Epidermal melanocyte (primary cell): Measurements from ENCODE around the gene SLC17A9.

Source experiments
- DNase-seq: peaks from one replicate; pipeline ENCODE4 v3.0.0; 2011; ENCODE audit warnings: low spot score; ENCODE audit not compliant: insufficient read length

Gene SLC17A9

DNA sequence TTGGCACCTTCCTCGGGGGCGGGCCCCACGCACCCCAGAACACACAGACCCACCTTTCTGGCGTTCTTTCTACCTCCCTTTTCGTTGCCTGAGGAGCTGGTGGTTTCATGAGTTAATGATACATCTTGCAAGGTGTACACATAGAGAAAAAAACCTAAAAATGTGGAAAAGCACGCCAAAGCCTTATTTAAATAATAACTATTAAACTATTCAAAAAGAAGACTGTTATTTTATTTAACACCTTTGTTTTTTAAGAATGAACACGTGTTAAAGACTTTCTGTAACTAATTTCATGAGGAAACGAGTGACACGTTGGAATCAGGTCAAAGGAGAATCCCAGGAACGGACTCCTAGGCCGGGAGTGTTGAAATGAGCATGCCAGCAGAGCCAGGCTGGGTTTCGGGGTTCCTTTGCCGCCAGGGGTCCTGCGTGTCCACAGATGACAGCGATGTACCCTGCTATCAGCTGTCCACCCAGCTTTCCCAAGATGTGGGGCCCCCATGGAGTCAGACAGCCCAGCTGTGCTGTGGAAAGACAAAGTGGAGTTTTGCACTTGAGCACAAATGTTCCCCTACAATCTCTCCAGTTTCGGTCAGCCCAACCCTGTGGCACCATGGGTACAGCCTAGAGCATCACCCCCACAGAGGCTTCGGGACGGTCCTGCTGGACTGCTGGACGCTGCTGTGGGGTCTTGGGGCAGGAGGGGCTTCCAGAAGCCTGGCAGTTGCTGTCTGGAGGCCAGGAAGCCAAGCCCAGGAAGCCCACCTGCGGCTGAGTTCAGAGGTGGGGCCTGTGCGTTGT is 16.1 kb downstream of the SLC17A9 start:
- DNase-seq, result no peak

DNA sequence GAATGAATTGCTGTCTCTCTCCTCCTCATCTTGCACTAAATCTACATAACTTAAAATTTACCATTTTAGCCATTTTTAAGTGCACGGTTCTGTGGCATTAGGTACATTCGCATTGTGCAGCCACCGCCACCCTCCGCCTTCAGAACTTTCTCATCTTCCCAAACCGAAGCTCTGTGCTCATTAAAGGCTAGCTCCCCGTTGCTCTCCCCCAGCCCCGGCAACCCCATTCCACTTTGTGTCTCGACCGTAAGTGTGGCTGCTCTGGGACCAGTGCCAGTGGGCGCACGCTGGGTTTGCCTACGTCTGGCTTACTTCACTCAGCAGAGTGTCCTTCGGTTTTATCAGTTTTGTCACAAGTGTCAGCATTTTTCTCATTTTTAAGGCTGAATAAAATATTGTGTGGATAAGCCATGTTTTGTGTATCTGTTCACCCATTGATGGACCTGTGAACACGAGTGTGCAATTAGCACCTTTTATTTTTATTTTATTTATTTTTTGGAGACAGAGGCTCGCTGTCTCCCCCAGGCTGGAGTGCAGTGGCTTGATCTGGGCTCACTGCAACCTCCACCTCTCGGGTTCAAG is 16.8 kb downstream of the SLC17A9 start:
- DNase-seq, result no peak

GRCh38 chr20:62969939-62970306 is 17.4 kb downstream of the SLC17A9 start:
- DNase-seq, result no peak

DNA sequence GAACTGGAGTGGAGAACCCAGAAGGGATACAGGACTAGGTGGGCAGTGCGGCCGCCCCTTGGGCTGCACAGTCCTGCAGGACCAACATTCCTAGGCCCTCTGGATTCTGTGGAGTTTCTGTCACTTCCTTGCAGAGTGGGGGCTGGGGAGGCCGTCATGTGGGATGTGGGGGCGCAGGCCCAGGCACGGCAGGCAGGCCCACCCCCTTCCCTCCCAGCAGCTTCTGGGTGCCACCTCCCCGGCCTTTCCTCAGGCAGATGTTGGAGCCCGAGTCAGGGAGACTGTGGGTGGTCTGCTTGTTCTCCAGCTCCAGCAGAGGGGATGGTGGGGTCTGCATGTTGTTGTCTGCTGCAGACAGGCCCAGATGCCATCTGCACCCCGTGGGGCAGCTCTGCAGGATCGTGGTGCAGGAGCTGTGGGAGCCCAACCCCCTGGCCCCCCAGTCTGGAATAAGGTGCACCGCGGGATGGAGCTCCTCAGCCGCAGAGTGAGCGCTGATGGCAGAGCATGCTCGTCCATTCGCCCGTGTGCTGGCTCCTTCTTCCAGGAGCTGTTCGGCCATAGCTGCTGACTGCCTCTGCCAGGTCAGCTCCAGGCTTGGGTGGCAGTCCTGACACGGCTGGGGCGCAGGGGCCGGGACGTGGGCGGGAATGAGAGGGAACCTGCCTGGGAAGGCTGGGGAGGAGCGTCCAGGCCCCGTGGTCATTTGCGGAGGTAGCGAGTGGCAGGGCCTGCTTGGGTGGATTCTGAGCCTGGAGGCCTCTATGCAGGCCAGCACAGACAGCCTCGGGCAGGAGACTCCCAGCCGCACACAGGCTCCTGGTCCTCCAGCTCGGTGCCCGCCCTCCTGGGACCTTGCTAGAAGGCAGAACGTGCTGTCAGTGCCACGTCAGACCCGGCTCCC is 18.1 kb downstream of the SLC17A9 start:
- no peak for DNase-seq

- DNase-seq, result no peak
Observed at GRCh38 chr20:62971211-62971949, 18.9 kb downstream of the SLC17A9 start.

DNA sequence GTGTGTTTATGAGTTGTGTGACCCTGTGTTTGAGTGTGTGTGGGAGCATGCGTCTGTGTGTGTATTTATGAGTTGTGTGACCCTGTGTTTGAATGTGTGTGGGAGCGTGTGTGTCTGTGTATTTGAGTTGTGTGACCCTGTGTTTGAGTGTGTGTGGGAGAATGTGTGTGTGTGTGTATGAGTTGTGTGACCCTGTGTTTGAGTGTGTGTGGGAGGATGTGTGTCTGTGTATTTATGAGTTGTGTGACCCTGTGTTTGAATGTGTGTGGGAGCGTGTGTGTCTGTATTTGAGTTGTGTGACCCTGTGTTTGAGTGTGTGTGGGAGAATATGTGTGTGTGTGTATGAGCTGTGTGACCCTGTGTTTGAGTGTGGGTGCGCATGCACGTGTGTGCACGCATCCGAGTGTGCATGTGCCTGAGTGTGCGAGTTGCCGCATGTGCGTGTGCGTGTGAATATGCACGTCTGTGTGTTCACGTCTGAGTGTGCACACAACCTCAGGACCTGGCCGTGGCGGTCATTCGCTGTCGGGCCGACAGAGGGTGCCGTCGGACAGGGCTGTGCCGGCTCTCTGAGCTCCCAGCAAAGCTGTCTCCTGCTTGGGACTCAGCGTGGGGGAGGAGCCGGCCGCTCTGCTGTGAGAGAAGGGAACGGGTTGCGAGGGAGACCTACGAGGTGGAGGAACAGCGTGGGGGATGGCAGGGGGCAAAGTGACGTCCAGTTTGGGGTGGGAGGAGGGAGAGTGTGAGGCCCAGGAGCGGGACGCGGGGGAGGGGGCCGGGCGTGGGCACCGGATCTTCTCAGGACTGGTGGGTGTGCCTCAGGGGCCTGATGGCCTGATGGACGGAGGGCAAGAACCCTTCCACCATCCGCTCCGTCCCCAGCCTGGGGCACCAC is 19.7 kb downstream of the SLC17A9 start:
- peak; percentile 98 for DNase-seq

DNA sequence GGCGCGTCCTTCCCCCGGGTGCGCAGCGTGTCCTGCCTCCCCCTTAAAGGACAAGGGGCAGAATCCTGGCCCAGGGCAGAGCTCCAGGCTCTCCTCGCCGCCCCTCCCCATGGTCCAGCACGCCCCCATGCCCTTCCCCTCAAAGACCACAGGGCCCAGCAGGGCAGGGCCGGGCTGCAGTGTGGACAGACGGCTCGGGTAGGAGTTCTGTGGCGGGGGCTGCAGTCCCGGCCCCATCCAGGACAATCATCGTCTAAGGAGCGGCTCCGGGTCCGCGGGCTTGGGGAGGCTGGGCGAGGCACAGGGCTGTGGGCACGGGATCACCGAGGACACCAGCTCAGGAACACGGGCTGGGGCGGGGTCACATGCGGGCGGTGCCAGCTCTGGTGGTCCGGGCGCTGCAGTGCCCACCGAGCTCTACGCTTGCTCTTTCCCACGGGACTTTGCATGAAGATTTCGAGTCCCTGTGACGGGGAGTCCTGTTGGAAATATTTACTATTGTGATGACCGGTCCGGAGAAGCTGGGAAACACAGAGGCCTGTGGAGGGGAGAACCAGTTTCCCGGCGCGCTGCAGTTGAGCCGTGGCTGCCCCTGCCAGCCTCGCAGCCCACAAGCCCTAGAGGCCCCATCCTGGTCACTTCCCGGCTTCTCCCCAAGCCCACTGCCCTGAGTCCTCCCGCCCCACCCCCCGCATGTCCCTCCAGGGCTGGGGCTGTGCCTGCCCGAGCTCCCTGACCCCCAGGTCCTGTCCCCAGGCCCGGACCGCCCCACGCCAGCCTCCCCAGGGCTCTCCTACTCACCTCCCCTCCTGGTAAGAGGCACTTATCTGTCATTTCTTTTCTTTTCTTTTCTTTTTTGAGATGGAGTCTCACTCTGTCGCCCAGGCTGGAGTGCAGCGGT is 20.6 kb downstream of the SLC17A9 start:
- no peak for DNase-seq

- no peak for DNase-seq
Observed at GRCh38 chr20:62975251-62975760, 22.8 kb downstream of the SLC17A9 start.

- no peak for DNase-seq
Observed at GRCh38 chr20:62975812-62976508, 23.5 kb downstream of the SLC17A9 start.

DNA sequence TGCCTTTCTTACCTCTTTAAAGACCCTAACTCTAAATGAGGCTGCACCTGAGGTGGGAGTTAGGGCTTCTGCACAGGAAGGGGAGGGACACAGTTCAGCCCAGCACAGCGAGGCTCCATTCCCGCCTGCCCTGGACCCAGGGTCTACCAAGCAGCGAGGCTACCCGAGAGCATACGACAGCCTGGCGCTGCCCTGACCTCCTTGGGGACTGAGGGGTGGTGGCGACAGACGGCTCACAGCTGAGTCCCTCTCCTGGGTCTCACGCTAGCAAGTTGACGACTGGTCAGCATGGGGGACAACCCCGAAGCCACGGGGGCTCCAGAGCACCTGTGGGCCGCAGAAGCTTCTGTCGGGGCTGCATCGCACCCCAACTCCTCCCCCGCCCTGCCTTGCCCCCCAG is 24.4 kb downstream of the SLC17A9 start:
- no peak for DNase-seq

DNA sequence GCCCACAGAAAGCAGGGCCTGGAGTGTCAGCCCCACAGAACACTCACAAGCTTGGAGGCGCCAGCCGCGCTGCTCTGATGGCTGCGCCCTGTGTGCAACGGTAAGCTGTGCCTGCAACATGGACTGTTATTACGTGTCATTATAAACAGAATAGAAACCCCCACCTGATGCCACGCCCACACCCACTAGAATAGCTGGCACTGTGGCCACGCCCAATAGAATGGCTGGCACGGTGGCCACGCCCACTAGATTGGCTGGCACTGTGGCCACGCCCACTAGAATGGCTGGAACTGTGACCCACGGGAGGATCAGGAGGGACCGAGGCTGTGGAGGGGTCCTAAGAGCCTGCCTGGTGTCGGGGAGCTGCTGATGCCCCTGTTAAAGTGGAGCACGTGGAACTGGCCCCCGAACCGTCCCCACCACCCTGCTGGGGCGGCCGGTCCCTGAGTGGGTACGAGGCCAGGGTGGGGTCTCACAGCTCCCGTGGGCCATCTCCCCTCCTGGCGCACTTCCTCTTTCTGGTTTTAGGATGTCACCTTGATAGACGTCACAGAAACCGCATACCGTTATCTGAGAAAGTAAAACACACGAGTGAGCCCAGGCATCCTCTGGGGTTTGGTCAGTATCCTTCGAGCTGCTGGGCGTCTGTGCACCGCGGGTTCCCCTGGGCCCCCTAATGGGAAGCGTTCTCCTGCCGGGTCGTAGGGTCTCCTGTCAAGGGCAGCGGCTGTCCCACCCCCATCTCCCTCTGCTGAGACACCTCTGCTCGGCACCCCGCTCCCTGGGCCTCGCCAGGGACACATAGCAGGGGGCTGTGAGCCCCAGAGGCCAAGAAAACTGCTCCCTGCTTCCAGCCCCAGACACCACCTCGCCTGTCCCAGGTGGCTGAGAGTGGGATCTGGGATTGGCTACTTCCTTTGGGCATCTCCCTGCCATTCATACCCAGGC is 25.4 kb downstream of the SLC17A9 start:
- no peak for DNase-seq

DNA sequence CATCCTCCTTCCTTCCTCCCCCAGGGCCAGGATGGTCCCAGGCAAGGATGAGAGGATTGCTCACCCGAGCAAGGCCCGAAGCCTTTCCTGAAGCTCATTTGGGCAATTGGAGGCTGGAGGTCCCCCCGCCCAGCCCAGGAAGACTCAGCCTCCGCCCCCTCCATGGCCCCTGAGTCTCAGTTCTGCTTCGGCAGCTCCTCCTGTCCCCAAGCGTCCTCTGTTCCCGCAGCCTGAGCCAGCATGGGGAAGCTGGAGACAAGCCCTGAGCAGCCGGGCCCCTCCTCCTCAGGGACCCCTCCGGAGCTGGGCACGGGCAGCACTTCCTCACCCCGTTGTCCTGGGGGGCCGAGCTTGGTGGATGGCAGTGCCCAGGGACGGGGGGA is 26.0 kb downstream of the SLC17A9 start:
- no peak for DNase-seq

DNA sequence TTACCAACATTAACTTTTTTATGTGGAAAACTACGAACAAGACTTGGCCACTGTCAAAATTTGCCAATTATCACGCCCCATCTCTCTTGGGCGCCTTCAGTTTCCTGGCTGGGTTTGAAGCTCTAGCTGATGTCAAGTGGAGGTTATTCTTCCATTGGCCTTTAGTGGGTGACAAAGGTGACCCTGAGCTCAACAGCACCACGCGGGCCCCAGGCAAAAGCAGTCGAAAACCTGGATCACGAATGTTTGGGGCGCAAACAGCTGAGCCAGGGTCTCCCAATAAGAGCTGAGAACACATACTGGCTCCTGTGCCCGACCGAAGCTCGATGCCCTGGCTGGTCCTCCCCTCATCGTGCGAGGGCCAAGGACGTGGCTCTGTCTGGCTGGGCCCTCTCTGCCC is 26.8 kb downstream of the SLC17A9 start:
- no peak for DNase-seq

- no peak for DNase-seq
Observed at GRCh38 chr20:62979876-62980373, 27.4 kb downstream of the SLC17A9 start.

DNA sequence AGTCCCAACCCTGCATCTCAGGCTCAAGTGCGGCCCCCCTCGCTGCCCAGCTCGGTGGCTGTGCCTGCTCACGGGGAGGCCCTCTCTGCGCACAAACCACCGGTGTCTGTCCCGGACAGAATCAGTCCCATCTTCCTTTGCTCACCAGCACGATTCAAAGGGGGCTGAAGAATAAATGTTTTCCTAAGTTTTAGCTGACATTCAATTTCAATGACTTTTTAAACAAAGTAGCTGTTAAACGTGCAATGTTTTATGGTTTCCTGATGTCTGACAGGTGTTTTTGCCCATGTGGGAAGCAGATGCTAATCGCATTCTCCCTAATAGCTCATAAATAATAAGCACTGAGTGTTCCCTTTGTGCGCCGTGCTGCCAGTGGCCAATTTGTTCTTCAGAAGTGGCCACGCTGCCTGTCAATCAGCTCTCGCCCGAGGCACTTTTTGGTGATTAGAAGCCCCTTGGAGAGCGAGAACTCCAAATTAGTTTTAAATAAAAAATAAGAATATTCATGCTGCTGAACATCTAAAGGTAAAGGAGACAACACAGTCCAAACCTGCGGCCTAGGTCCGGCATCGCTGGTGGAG is 28.0 kb downstream of the SLC17A9 start:
- no peak for DNase-seq

DNA sequence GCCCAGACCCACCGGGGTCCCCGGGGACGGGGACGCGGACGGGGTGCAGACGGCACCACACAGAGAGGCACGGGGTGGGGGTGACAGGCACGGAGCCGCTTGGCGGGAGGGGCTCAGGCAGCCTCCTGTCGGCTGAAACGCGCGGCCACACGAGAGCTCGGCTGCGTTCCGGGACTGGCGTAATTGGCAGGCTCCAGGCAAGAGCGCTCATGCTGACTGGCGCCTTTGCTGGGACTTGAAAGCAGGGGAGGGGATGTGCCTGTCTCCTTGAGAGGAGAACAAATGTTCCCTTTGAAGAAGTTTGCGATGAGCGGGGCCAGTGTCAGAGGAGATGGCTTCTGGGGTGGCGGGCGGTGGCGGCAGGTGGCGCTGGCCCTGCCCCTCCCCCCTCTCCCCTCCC is 28.5 kb downstream of the SLC17A9 start:
- DNase-seq, result no peak
